Measurements from ENCODE around the gene FBXO24.

FBXO24 gene

GRCh38 chr7:100626055-100626454, 39.9 kb downstream of the FBXO24 start:
- no peak for DNase-seq

- DNase-seq: peak; percentile 96
Observed at GRCh38 chr7:100626530-100627237, 40.6 kb downstream of the FBXO24 start.

- no peak for DNase-seq
Observed at GRCh38 chr7:100627238-100627549, 41.1 kb downstream of the FBXO24 start.

GRCh38 chr7:100629117-100629716, 43.1 kb downstream of the FBXO24 start:
- DNase-seq: peak; percentile 77

- no peak for DNase-seq
Observed at GRCh38 chr7:100630066-100630465, 43.9 kb downstream of the FBXO24 start.

GRCh38 chr7:100632951-100633717, 47.0 kb downstream of the FBXO24 start:
- DNase-seq: peak; percentile 93

- DNase-seq: no peak
Observed at GRCh38 chr7:100639995-100640516, 53.9 kb downstream of the FBXO24 start.

GRCh38 chr7:100640517-100641440, 54.7 kb downstream of the FBXO24 start:
- no peak for DNase-seq

- DNase-seq: no peak
Observed at GRCh38 chr7:100641463-100641859, 55.3 kb downstream of the FBXO24 start, which contains the start of gene TFR2. Gene TFR2, minus strand, starts transcription at chr7:100641552. Its CDS starts 43 bp downstream, at chr7:100641509.

- no peak for DNase-seq
Observed at GRCh38 chr7:100641860-100642533, 55.9 kb downstream of the FBXO24 start.

- no peak for DNase-seq
Observed at GRCh38 chr7:100642534-100642907, 56.4 kb downstream of the FBXO24 start.

GRCh38 chr7:100649826-100650565, 63.9 kb downstream of the FBXO24 start:
- DNase-seq: no peak

Measured in DMS53 (cell line).